ENCODE data around the gene CFAP68. TPM values are rescaled to one million over a fixed set of nuclear protein-coding genes. Genes with fewer than 3 reads are reported as not detected.

Gene CFAP68
- total and polyA plus RNA-seq, 10 of the 15 experiments (the other 5 are each of a cell fraction or from before 2014, with no cell fraction given) = 35.7 to 84.4 (median 64.1) TPM

DNA sequence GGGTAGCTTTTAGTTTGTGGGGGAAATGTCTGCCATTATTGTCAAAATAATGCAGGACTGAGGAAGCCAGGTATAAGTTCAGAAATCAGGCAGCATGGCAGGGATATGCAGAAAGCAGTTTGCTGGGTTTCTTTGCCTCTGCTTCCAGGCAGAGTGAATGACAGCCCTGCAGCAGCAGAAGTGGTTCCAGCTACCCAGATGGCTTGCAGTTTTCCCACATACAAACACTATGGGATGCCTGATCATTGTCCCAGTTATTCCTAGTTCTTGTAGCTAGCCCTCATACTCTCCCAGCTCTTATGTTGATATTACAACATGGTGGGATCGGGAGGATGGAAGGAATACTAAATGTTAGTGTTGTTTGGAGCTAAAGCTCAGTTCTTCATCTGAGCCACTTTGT is 55.0 kb downstream of the CFAP68 start:
- H3K79me2 ChIP-seq (ENCODE audit: control insufficient read depth, insufficient read depth, low read length) = no peaks in the 10 kb centered on the region
- ChIA-PET POLR2A (interaction anchor here (0.9 kb wide), 1 partner anchor 48 kb away, joined by 3 read pairs; no protein-coding TSS in a partner anchor), CTCF (interaction anchor here (0.8 to 9.2 kb wide), 7 partner anchors 11 to 345 kb away, joined by 3 to 180 read pairs (median 4); partner anchors contain the start of gene BCO2), SMC1A (ENCODE audit: uncharacterized antibody, unreplicated experiment) (interaction anchor here (0.6 to 4.5 kb wide), 7 partner anchors 25 to 285 kb away, joined by 3 to 30 read pairs (median 3); partner anchors contain the start of gene BCO2), RAD21 (ENCODE audit: unreplicated experiment) (interaction anchor here (1.1 to 10.8 kb wide), 2 partner anchors 46 to 63 kb away, joined by 3 to 109 read pairs; partner anchors contain the start of gene ALG9)
- no peaks in the 10 kb centered on the region for H3K9me3 ChIP-seq (replicated peaks; ENCODE audit: control insufficient read depth, insufficient read depth, low read length)
- H3K27ac ChIP-seq (ENCODE audit: control insufficient read depth, insufficient read depth) = no peak overlapping the region
- H2AFZ ChIP-seq (ENCODE audit: control insufficient read depth, low read depth, low read length) = no peak overlapping the region
- H4K20me1 ChIP-seq (ENCODE audit: control insufficient read depth, insufficient read depth) = no peaks in the 10 kb centered on the region
- no TSS peak for BruUV-seq (replicated peaks)
- in situ Hi-C loops (cut with MboI) = loop anchor here (10.0 kb wide), 1 partner anchor 340 kb away; no protein-coding TSS in a partner anchor
- DNase-seq (ENCODE audit: low read depth, low spot score) (no peak), ATAC-seq (no peak), FAIRE-seq (no peak)
- H3K36me3 ChIP-seq (ENCODE audit: control insufficient read depth in 2 of 2, insufficient read depth in 2 of 2, low read length in 1 of 2) = no peaks in the 10 kb centered on the region
- H3K4me3 ChIP-seq = no peak overlapping the region
- H3K4me2 ChIP-seq (ENCODE audit: control insufficient read depth, insufficient read depth) = no peak overlapping the region
- peaks cover 22% of the 10 kb centered on the region for H3K4me1 ChIP-seq (ENCODE audit: control insufficient read depth, insufficient read depth, low read length)
- no peak overlapping the region for H3K9ac ChIP-seq (ENCODE audit: control insufficient read depth, insufficient read depth, low read length)
- no peak for TF ChIP-seq CHD4 (IDR thresholded peaks at IDR 0.05)
- no peak for TF ChIP-seq TAF1 (IDR thresholded peaks at IDR 0.05; ENCODE audit: borderline replicate concordance, low read depth, low read length)
- TF ChIP-seq, protein P1, sequence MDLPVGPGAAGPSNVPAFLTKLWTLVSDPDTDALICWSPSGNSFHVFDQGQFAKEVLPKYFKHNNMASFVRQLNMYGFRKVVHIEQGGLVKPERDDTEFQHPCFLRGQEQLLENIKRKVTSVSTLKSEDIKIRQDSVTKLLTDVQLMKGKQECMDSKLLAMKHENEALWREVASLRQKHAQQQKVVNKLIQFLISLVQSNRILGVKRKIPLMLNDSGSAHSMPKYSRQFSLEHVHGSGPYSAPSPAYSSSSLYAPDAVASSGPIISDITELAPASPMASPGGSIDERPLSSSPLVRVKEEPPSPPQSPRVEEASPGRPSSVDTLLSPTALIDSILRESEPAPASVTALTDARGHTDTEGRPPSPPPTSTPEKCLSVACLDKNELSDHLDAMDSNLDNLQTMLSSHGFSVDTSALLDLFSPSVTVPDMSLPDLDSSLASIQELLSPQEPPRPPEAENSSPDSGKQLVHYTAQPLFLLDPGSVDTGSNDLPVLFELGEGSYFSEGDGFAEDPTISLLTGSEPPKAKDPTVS (IDR thresholded peaks at IDR 0.05; ENCODE audit: low read depth, low read length) = no peak
- no peak for TF ChIP-seq ZNF217 (IDR thresholded peaks at IDR 0.05)
- TF ChIP-seq RBBP5 (conservative IDR thresholded peaks at IDR 0.05) = no peak
- TF ChIP-seq, protein P2, sequence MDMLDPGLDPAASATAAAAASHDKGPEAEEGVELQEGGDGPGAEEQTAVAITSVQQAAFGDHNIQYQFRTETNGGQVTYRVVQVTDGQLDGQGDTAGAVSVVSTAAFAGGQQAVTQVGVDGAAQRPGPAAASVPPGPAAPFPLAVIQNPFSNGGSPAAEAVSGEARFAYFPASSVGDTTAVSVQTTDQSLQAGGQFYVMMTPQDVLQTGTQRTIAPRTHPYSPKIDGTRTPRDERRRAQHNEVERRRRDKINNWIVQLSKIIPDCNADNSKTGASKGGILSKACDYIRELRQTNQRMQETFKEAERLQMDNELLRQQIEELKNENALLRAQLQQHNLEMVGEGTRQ (IDR thresholded peaks at IDR 0.05; ENCODE audit: borderline replicate concordance, low read depth, low read length) = no peak
- no peak for TF ChIP-seq SMARCA5 (IDR thresholded peaks at IDR 0.05)
- TF ChIP-seq, protein P3, sequence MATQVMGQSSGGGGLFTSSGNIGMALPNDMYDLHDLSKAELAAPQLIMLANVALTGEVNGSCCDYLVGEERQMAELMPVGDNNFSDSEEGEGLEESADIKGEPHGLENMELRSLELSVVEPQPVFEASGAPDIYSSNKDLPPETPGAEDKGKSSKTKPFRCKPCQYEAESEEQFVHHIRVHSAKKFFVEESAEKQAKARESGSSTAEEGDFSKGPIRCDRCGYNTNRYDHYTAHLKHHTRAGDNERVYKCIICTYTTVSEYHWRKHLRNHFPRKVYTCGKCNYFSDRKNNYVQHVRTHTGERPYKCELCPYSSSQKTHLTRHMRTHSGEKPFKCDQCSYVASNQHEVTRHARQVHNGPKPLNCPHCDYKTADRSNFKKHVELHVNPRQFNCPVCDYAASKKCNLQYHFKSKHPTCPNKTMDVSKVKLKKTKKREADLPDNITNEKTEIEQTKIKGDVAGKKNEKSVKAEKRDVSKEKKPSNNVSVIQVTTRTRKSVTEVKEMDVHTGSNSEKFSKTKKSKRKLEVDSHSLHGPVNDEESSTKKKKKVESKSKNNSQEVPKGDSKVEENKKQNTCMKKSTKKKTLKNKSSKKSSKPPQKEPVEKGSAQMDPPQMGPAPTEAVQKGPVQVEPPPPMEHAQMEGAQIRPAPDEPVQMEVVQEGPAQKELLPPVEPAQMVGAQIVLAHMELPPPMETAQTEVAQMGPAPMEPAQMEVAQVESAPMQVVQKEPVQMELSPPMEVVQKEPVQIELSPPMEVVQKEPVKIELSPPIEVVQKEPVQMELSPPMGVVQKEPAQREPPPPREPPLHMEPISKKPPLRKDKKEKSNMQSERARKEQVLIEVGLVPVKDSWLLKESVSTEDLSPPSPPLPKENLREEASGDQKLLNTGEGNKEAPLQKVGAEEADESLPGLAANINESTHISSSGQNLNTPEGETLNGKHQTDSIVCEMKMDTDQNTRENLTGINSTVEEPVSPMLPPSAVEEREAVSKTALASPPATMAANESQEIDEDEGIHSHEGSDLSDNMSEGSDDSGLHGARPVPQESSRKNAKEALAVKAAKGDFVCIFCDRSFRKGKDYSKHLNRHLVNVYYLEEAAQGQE (IDR thresholded peaks at IDR 0.05; ENCODE audit: low read depth, low read length) = no peak
- H3K27me3 ChIP-seq (replicated peaks in 1 of 2; ENCODE audit: control insufficient read depth in 2 of 2, insufficient read depth in 2 of 2, low read length in 1 of 2) = 0 out of 4 replicates have a peak, but pooled peaks cover 0 to 1% of the 10 kb centered on the region in 2 experiments
- intact Hi-C loops (cut with micrococcal nuclease; ENCODE audit: unreplicated experiment) = loop anchor here (2.0 to 10.0 kb wide), 3 partner anchors 48 to 346 kb away; partner anchors contain the start of gene BCO2
- WGBS (ENCODE audit: insufficient coverage, insufficient replicate concordance, low lambda C conversion rate, missing lambda C conversion rate) = 88% methylated on average over 1 of the region's 1 CpG

Small RNA genes within 50 kb of the gene (small RNA-seq; reads per million reads assigned to genes)
- gene C11orf52 (not detected), gene GNG5P3 (not detected), gene RNA5SP351 (0.12 reads per million), gene RPL37AP8 (0.16 reads per million)

Other genes starting within 250 kb of the CFAP68 start
Only the 7 nearest of the 12 such genes appear.
- 33.9 and 39.5 TPM in 2 replicates for gene PPP2R1B, start 113.2 kb upstream of the CFAP68 start, total RNA-seq (2014; rRNA removed)
- gene PPP2R1B, start 113.2 kb upstream of the CFAP68 start, total RNA-seq (2014; rRNA removed; fragmentation: Illumina TruSeq; extraction: Trizol) = 27.6 and 27.8 TPM in 2 replicates
- 47.3 and 49.1 TPM in 2 replicates for gene PPP2R1B, start 113.2 kb upstream of the CFAP68 start, total RNA-seq (2021)
- 45.1 and 45.9 TPM in 2 replicates for gene PPP2R1B, start 113.2 kb upstream of the CFAP68 start, polyA plus RNA-seq (2011; rRNA removed)
- gene PPP2R1B, start 113.2 kb upstream of the CFAP68 start, polyA plus RNA-seq (2014; fragmentation: Illumina TruSeq; extraction: Trizol) = 34.4 and 36.1 TPM in 2 replicates
- gene PPP2R1B, start 113.2 kb upstream of the CFAP68 start, polyA plus RNA-seq (2014; fragmentation: Nextera tagmentation; extraction: Ambion mirVana) = 10 to 100 TPM; 28.5 to 37.0 TPM
- gene PPP2R1B, start 113.2 kb upstream of the CFAP68 start, polyA plus RNA-seq (2014; rRNA removed) = 26.6 and 27.3 TPM in 2 replicates
- gene PPP2R1B, start 113.2 kb upstream of the CFAP68 start, polyA plus RNA-seq (2016; fragmentation: Nextera tagmentation; extraction: Ambion mirVana) = 10 to 100 TPM; 63.4 to 68.2 TPM
- gene ALG9, start 8.0 kb upstream of the CFAP68 start, total RNA-seq (2014; rRNA removed) = 26.8 and 31.0 TPM in 2 replicates
- 25.4 and 27.4 TPM in 2 replicates for gene ALG9, start 8.0 kb upstream of the CFAP68 start, total RNA-seq (2014; rRNA removed; fragmentation: Illumina TruSeq; extraction: Trizol)
- gene ALG9, start 8.0 kb upstream of the CFAP68 start, total RNA-seq (2021) = 22.5 and 22.7 TPM in 2 replicates
- gene ALG9, start 8.0 kb upstream of the CFAP68 start, polyA plus RNA-seq (2011; rRNA removed) = 41.6 and 44.5 TPM in 2 replicates
- 33.4 and 40.3 TPM in 2 replicates for gene ALG9, start 8.0 kb upstream of the CFAP68 start, polyA plus RNA-seq (2014; fragmentation: Illumina TruSeq; extraction: Trizol)
- gene ALG9, start 8.0 kb upstream of the CFAP68 start, polyA plus RNA-seq (2014; fragmentation: Nextera tagmentation; extraction: Ambion mirVana) = 10 to 100 TPM; 10.8 to 22.1 TPM
- 20.3 and 23.5 TPM in 2 replicates for gene ALG9, start 8.0 kb upstream of the CFAP68 start, polyA plus RNA-seq (2014; rRNA removed)
- 10 to 100 TPM; 25.4 to 25.6 TPM for gene ALG9, start 8.0 kb upstream of the CFAP68 start, polyA plus RNA-seq (2016; fragmentation: Nextera tagmentation; extraction: Ambion mirVana)
- gene FDXACB1, start 376 bp upstream of the CFAP68 start, total RNA-seq (2014; rRNA removed) = 9.1 and 9.3 TPM in 2 replicates
- gene FDXACB1, start 376 bp upstream of the CFAP68 start, total RNA-seq (2014; rRNA removed; fragmentation: Illumina TruSeq; extraction: Trizol) = 9.7 and 10.6 TPM in 2 replicates
- 6.8 and 7.4 TPM in 2 replicates for gene FDXACB1, start 376 bp upstream of the CFAP68 start, total RNA-seq (2021)
- gene FDXACB1, start 376 bp upstream of the CFAP68 start, polyA plus RNA-seq (2011; rRNA removed) = 10.3 and 11.7 TPM in 2 replicates
- 8.0 and 8.7 TPM in 2 replicates for gene FDXACB1, start 376 bp upstream of the CFAP68 start, polyA plus RNA-seq (2014; fragmentation: Illumina TruSeq; extraction: Trizol)
- gene FDXACB1, start 376 bp upstream of the CFAP68 start, polyA plus RNA-seq (2014; fragmentation: Nextera tagmentation; extraction: Ambion mirVana) = 10 to 100 TPM in 1 of 2 experiments, 1 to 10 TPM in 1; 8.6 to 13.3 TPM
- gene FDXACB1, start 376 bp upstream of the CFAP68 start, polyA plus RNA-seq (2014; rRNA removed) = 7.3 and 7.5 TPM in 2 replicates
- 10 to 100 TPM; 10.8 to 11.5 TPM for gene FDXACB1, start 376 bp upstream of the CFAP68 start, polyA plus RNA-seq (2016; fragmentation: Nextera tagmentation; extraction: Ambion mirVana)
- gene CRYAB, start 32.2 kb downstream of the CFAP68 start, total RNA-seq (2014; rRNA removed) = not detected in 2 replicates
- not detected in 2 replicates for gene CRYAB, start 32.2 kb downstream of the CFAP68 start, total RNA-seq (2014; rRNA removed; fragmentation: Illumina TruSeq; extraction: Trizol)
- gene CRYAB, start 32.2 kb downstream of the CFAP68 start, total RNA-seq (2021) = not detected in 2 replicates
- gene CRYAB, start 32.2 kb downstream of the CFAP68 start, polyA plus RNA-seq (2011; rRNA removed) = not detected in 2 replicates
- not detected in 2 replicates for gene CRYAB, start 32.2 kb downstream of the CFAP68 start, polyA plus RNA-seq (2014; fragmentation: Illumina TruSeq; extraction: Trizol)
- gene CRYAB, start 32.2 kb downstream of the CFAP68 start, polyA plus RNA-seq (2014; fragmentation: Nextera tagmentation; extraction: Ambion mirVana) = not detected
- gene CRYAB, start 32.2 kb downstream of the CFAP68 start, polyA plus RNA-seq (2014; rRNA removed) = not detected in 2 replicates
- 1 to 10 TPM in 1 of 2 experiments, under 1 TPM in 1; 0.72 to 1.0 TPM for gene CRYAB, start 32.2 kb downstream of the CFAP68 start, polyA plus RNA-seq (2016; fragmentation: Nextera tagmentation; extraction: Ambion mirVana)
- not detected in 2 replicates for gene HSPB2, start 33.2 kb downstream of the CFAP68 start, total RNA-seq (2014; rRNA removed)
- gene HSPB2, start 33.2 kb downstream of the CFAP68 start, total RNA-seq (2014; rRNA removed; fragmentation: Illumina TruSeq; extraction: Trizol) = not detected in 2 replicates
- not detected in 2 replicates for gene HSPB2, start 33.2 kb downstream of the CFAP68 start, total RNA-seq (2021)
- 0.10 TPM in 1 of 2 replicates, not detected in the other for gene HSPB2, start 33.2 kb downstream of the CFAP68 start, polyA plus RNA-seq (2011; rRNA removed)
- gene HSPB2, start 33.2 kb downstream of the CFAP68 start, polyA plus RNA-seq (2014; fragmentation: Illumina TruSeq; extraction: Trizol) = not detected in 2 replicates
- not detected for gene HSPB2, start 33.2 kb downstream of the CFAP68 start, polyA plus RNA-seq (2014; fragmentation: Nextera tagmentation; extraction: Ambion mirVana)
- not detected in 2 replicates for gene HSPB2, start 33.2 kb downstream of the CFAP68 start, polyA plus RNA-seq (2014; rRNA removed)
- gene HSPB2, start 33.2 kb downstream of the CFAP68 start, polyA plus RNA-seq (2016; fragmentation: Nextera tagmentation; extraction: Ambion mirVana) = not detected
- gene C11orf52, start 39.4 kb downstream of the CFAP68 start, total RNA-seq (2014; rRNA removed) = not detected in 2 replicates
- not detected in 2 replicates for gene C11orf52, start 39.4 kb downstream of the CFAP68 start, total RNA-seq (2014; rRNA removed; fragmentation: Illumina TruSeq; extraction: Trizol)
- gene C11orf52, start 39.4 kb downstream of the CFAP68 start, total RNA-seq (2021) = not detected in 2 replicates
- not detected in 2 replicates for gene C11orf52, start 39.4 kb downstream of the CFAP68 start, polyA plus RNA-seq (2011; rRNA removed)
- not detected in 2 replicates for gene C11orf52, start 39.4 kb downstream of the CFAP68 start, polyA plus RNA-seq (2014; fragmentation: Illumina TruSeq; extraction: Trizol)
- not detected for gene C11orf52, start 39.4 kb downstream of the CFAP68 start, polyA plus RNA-seq (2014; fragmentation: Nextera tagmentation; extraction: Ambion mirVana)
- gene C11orf52, start 39.4 kb downstream of the CFAP68 start, polyA plus RNA-seq (2014; rRNA removed) = not detected in 2 replicates
- gene C11orf52, start 39.4 kb downstream of the CFAP68 start, polyA plus RNA-seq (2016; fragmentation: Nextera tagmentation; extraction: Ambion mirVana) = not detected
- gene DIXDC1, start 57.8 kb downstream of the CFAP68 start, total RNA-seq (2014; rRNA removed) = 0.62 and 2.2 TPM in 2 replicates
- 0.89 and 1.0 TPM in 2 replicates for gene DIXDC1, start 57.8 kb downstream of the CFAP68 start, total RNA-seq (2014; rRNA removed; fragmentation: Illumina TruSeq; extraction: Trizol)
- gene DIXDC1, start 57.8 kb downstream of the CFAP68 start, total RNA-seq (2021) = 1.1 and 1.4 TPM in 2 replicates
- gene DIXDC1, start 57.8 kb downstream of the CFAP68 start, polyA plus RNA-seq (2011; rRNA removed) = 0.10 and 0.17 TPM in 2 replicates
- gene DIXDC1, start 57.8 kb downstream of the CFAP68 start, polyA plus RNA-seq (2014; fragmentation: Illumina TruSeq; extraction: Trizol) = 0.82 and 0.93 TPM in 2 replicates
- gene DIXDC1, start 57.8 kb downstream of the CFAP68 start, polyA plus RNA-seq (2014; fragmentation: Nextera tagmentation; extraction: Ambion mirVana) = under 1 TPM; 0.23 to 0.26 TPM
- gene DIXDC1, start 57.8 kb downstream of the CFAP68 start, polyA plus RNA-seq (2014; rRNA removed) = 0.55 and 0.88 TPM in 2 replicates
- under 1 TPM; 0.39 to 0.44 TPM for gene DIXDC1, start 57.8 kb downstream of the CFAP68 start, polyA plus RNA-seq (2016; fragmentation: Nextera tagmentation; extraction: Ambion mirVana)